DND-41 (cell line): ENCODE measurements around the gene NAP1L5.

Experiments used
- ATAC-seq: fragments of 200-7000 bp; cut with Tn5 transposase; 3 replicates; pipeline ENCODE4 v1.9.1; 2021; ENCODE audit warnings: low read depth; ENCODE audit not compliant: insufficient read depth
- DNase-seq: peaks from one replicate; pipeline ENCODE4 v3.0.0-alpha.2; 2020
- H2AFZ ChIP-seq: 2 replicates; pipeline ENCODE4 v1.6.0; 2012; ENCODE audit warnings: low read depth, low read length
- H3K27ac ChIP-seq: 2 replicates; pipeline ENCODE4 v1.5.1; 2012; ENCODE audit warnings: low read length, inconsistent platforms
- H3K27me3 ChIP-seq: fragments of 200-600 bp; sonication (generic); 2 replicates; pipeline ENCODE4 v1.6.0; 2012; ENCODE audit warnings: low read length, mild to moderate bottlenecking, inconsistent platforms; ENCODE audit not compliant: insufficient read depth, poor library complexity
- H3K36me3 ChIP-seq: 2 replicates; pipeline ENCODE4 v1.5.1; 2012; ENCODE audit warnings: low read length, inconsistent platforms; ENCODE audit not compliant: insufficient read depth
- H3K4me1 ChIP-seq: 2 replicates; pipeline ENCODE4 v1.5.1; 2012; ENCODE audit warnings: mild to moderate bottlenecking, low read length; ENCODE audit not compliant: insufficient read depth
- H3K4me2 ChIP-seq: 2 replicates; pipeline ENCODE4 v1.6.0; 2012; ENCODE audit warnings: mild to moderate bottlenecking, moderate library complexity, low read length, inconsistent platforms; ENCODE audit not compliant: insufficient read depth
- H3K4me3 ChIP-seq, 2 experiments: fragments of 200-600 bp in 1 of 2; shearing (Covaris generic) in 1 of 2; 2 replicates each; pipeline ENCODE4 v1.5.1; 2012 to 2016; ENCODE audit warnings: inconsistent platforms in 2 of 2, low read length in 2 of 2, mild to moderate bottlenecking in 2 of 2, low read depth in 1 of 2, moderate library complexity in 1 of 2
- H3K79me2 ChIP-seq: 2 replicates; pipeline ENCODE4 v1.6.0; 2012; ENCODE audit warnings: low read length, inconsistent platforms; ENCODE audit not compliant: insufficient read depth
- H3K9ac ChIP-seq: 2 replicates; pipeline ENCODE4 v1.6.0; 2012; ENCODE audit warnings: low read depth, mild to moderate bottlenecking, inconsistent platforms, low read length, moderate library complexity
- H3K9me3 ChIP-seq: 2 replicates; pipeline ENCODE4 v1.5.1; 2012; ENCODE audit warnings: low read length, moderate library complexity, mild to moderate bottlenecking, inconsistent platforms; ENCODE audit not compliant: insufficient read depth, severe bottlenecking
- H4K20me1 ChIP-seq: 2 replicates; pipeline ENCODE4 v1.6.0; 2012; ENCODE audit warnings: low read length; ENCODE audit not compliant: insufficient read depth
- EZH2 ChIP-seq: IDR thresholded peaks from 3 replicates; pipeline ENCODE4 v1.6.1; 2012; ENCODE audit warnings: borderline replicate concordance, low read depth, mild to moderate bottlenecking, moderate library complexity, low read length, inconsistent platforms; ENCODE audit not compliant: severe bottlenecking
- TF ChIP-seq, protein P1 (sequence below): IDR thresholded peaks from 2 replicates; pipeline ENCODE4 v1.5.1; 2012; ENCODE audit warnings: borderline replicate concordance, low read length, moderate library complexity, mild to moderate bottlenecking; ENCODE audit not compliant: poor library complexity, severe bottlenecking; ENCODE audit errors: extremely low read depth

The NAP1L5 gene

GRCh38 chr4:88743696-88744095 lies 46.1 kb upstream of the NAP1L5 start:
- no peak for ATAC-seq
- TF ChIP-seq EZH2, result no peak
- TF ChIP-seq, protein P1, sequence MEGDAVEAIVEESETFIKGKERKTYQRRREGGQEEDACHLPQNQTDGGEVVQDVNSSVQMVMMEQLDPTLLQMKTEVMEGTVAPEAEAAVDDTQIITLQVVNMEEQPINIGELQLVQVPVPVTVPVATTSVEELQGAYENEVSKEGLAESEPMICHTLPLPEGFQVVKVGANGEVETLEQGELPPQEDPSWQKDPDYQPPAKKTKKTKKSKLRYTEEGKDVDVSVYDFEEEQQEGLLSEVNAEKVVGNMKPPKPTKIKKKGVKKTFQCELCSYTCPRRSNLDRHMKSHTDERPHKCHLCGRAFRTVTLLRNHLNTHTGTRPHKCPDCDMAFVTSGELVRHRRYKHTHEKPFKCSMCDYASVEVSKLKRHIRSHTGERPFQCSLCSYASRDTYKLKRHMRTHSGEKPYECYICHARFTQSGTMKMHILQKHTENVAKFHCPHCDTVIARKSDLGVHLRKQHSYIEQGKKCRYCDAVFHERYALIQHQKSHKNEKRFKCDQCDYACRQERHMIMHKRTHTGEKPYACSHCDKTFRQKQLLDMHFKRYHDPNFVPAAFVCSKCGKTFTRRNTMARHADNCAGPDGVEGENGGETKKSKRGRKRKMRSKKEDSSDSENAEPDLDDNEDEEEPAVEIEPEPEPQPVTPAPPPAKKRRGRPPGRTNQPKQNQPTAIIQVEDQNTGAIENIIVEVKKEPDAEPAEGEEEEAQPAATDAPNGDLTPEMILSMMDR, result no peak
- Histone ChIP-seq H3K4me3 (no peak overlapping the region), H3K27me3 (no peaks in the 10 kb centered on the region), H3K79me2 (no peaks in the 10 kb centered on the region), H3K9me3 (no peaks in the 10 kb centered on the region), H2AFZ (no peak overlapping the region), H3K27ac (no peak overlapping the region), H3K36me3 (peaks cover 10% of the 10 kb centered on the region), H3K4me2 (no peak overlapping the region), H4K20me1 (no peaks in the 10 kb centered on the region), H3K9ac (no peak overlapping the region), H3K4me1 (no peaks in the 10 kb centered on the region)
- DNase-seq, result no peak

- no peak overlapping the region for H3K4me3 ChIP-seq
- H3K27me3 ChIP-seq, result no peaks in the 10 kb centered on the region
- H3K79me2 ChIP-seq, result no peaks in the 10 kb centered on the region
- H4K20me1 ChIP-seq, result no peaks in the 10 kb centered on the region
- no peak for DNase-seq
- H3K27ac ChIP-seq, result no peak overlapping the region
- no peak overlapping the region for H2AFZ ChIP-seq
- no peak for TF ChIP-seq EZH2
- TF ChIP-seq, protein P1, result no peak
- H3K9ac ChIP-seq, result no peak overlapping the region
- H3K36me3 ChIP-seq, result peaks cover 6% of the 10 kb centered on the region
- no peaks in the 10 kb centered on the region for H3K4me1 ChIP-seq
- no peak overlapping the region for H3K4me2 ChIP-seq
- H3K9me3 ChIP-seq, result no peaks in the 10 kb centered on the region
- no peak for ATAC-seq
Measured at GRCh38 chr4:88742561-88742960, 44.9 kb upstream of the NAP1L5 start.

DNA sequence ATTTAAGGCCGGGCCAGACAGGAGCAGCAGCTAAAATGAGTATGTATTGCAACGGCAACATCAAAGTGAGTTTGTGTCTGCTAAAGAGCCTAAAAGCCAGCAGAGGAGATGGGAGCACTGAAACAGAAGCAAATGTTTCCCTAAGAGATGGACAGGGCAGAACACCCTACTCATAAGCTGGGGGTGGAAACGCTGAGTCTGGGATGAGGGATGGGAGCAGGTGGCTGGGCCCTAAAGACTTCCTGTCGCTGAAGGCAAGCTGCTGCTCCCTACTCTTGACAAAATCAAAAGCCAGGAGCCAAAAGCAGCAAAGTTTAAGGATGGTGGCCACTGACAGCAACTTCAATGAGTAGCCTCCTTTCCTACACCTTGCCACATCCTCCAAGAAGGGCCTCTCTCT lies 40.6 kb upstream of the NAP1L5 start:
- Histone ChIP-seq H3K27ac (no peak overlapping the region), H3K4me2 (no peak overlapping the region), H4K20me1 (no peaks in the 10 kb centered on the region), H3K79me2 (no peaks in the 10 kb centered on the region), H3K9me3 (no peaks in the 10 kb centered on the region), H3K36me3 (peaks cover 3% of the 10 kb centered on the region; the same call in 1 of the 2 replicates), H3K4me1 (no peaks in the 10 kb centered on the region), H3K9ac (no peak overlapping the region), H3K27me3 (no peaks in the 10 kb centered on the region), H3K4me3 (no peak overlapping the region), H2AFZ (no peak overlapping the region)
- DNase-seq, result no peak
- TF ChIP-seq EZH2, result no peak
- TF ChIP-seq, protein P1, result no peak
- ATAC-seq, result no peak; the same call in 2 of the 3 replicates
